Caco-2 (cell line): ENCODE data around the gene SLC22A23. TPM values are rescaled to one million over a fixed set of nuclear protein-coding genes. Genes with fewer than 3 reads are reported as not detected.
"Not testable (repeated sequence)": the region's sequence is repeated elsewhere in the genome, so short reads cannot be mapped to it uniquely, and the experiment has no call there.

Source experiments
- BruUV-seq: library from RNA; stranded (reverse); fragments of 400-500 nt; replicated peaks from 2 replicates; lab custom pipeline; 2021; lab: Mats Ljungman, UMichigan
- CTCF ChIA-PET: fragments of 300-600 bp; sonication (Branson Sonifier 250); formaldehyde crosslinking; loops from one replicate; lab custom pipeline; 2022; ENCODE audit warnings: antibody characterized with exemption; lab: Charles Lee
- POLR2A ChIA-PET: fragments of 300-600 bp; sonication (Branson Sonifier 250); formaldehyde crosslinking; loops from one replicate; lab custom pipeline; 2022; ENCODE audit warnings: antibody characterized with exemption; lab: Charles Lee
- DNase-seq, 2 experiments: peaks; one replicate each; pipeline versions ENCODE4 v3.0.0 to v3.0.0-alpha.2; 2020 to 2022
- H3K27me3 ChIP-seq: replicated peaks from 2 replicates; pipeline ENCODE4 v1.6.0; 2011; ENCODE audit warnings: low read length; ENCODE audit not compliant: control insufficient read depth, insufficient read depth
- H3K36me3 ChIP-seq: 2 replicates; pipeline ENCODE4 v1.5.1; 2011; ENCODE audit warnings: low read length; ENCODE audit not compliant: control insufficient read depth, insufficient read depth
- H3K4me1 ChIP-seq: fragments of 250-450 bp; sonication (Bioruptor Pico); 2 replicates; pipeline ENCODE4 v1.5.1; 2020; ENCODE audit warnings: mild to moderate bottlenecking
- H3K4me3 ChIP-seq: 2 replicates; pipeline ENCODE4 v1.5.1; 2011; ENCODE audit warnings: low read depth, mild to moderate bottlenecking, control low read depth, low read length
- H3K9me3 ChIP-seq: fragments of 250-450 bp; sonication (Bioruptor Pico); 2 replicates; pipeline ENCODE4 v1.5.1; 2020; ENCODE audit warnings: mild to moderate bottlenecking, moderate library complexity
- H3K27ac Mint-ChIP-seq: one replicate; pipeline ENCODE4 v1.8.0; 2022; ENCODE audit warnings: mixed read lengths; ENCODE audit not compliant: unreplicated experiment
- H3K27me3 Mint-ChIP-seq: one replicate; pipeline ENCODE4 v1.8.0; 2022; ENCODE audit warnings: mixed read lengths; ENCODE audit not compliant: insufficient read depth, unreplicated experiment
- H3K36me3 Mint-ChIP-seq: one replicate; pipeline ENCODE4 v1.8.0; 2022; ENCODE audit warnings: mild to moderate bottlenecking, mixed read lengths; ENCODE audit not compliant: insufficient read depth, unreplicated experiment
- H3K4me1 Mint-ChIP-seq: one replicate; pipeline ENCODE4 v1.8.0; 2022; ENCODE audit warnings: low read depth, mixed read lengths; ENCODE audit not compliant: unreplicated experiment
- H3K4me3 Mint-ChIP-seq: one replicate; pipeline ENCODE4 v1.8.0; 2022; ENCODE audit warnings: mild to moderate bottlenecking, moderate library complexity, mixed read lengths; ENCODE audit not compliant: unreplicated experiment
- H3K9me3 Mint-ChIP-seq: one replicate; pipeline ENCODE4 v1.8.0; 2022; ENCODE audit warnings: mixed read lengths; ENCODE audit not compliant: unreplicated experiment
- CTCF ChIP-seq, 2 experiments: fragments of 200-600 bp in 1 of 2; IDR thresholded peaks; 1 replicate in 1 of 2; 2 replicates in 1 of 2; pipeline versions ENCODE4 v1.5.1 to v1.8.0; 2011 to 2022; ENCODE audit warnings: antibody characterized with exemption in 1 of 2, control low read depth in 1 of 2, inconsistent platforms in 1 of 2, low read depth in 1 of 2, low read length in 1 of 2, mild to moderate bottlenecking in 1 of 2, moderate library complexity in 1 of 2; ENCODE audit not compliant: insufficient read depth in 1 of 2, severe bottlenecking in 1 of 2, unreplicated experiment in 1 of 2
- intact Hi-C: fragments of 100-400 bp; cut with micrococcal nuclease; formaldehyde crosslinking; loops from one replicate; pipeline ENCODE4 v1.10.0; 2022; ENCODE audit not compliant: unreplicated experiment
- total RNA-seq: library from RNA; stranded (reverse); gene quantifications from 2 replicates; pipeline ENCODE4 v1.2.3, GENCODE V29; 2022

SLC22A23 gene
- total RNA-seq, 1 experiment from 2014 or later = 45.5 TPM

DNA sequence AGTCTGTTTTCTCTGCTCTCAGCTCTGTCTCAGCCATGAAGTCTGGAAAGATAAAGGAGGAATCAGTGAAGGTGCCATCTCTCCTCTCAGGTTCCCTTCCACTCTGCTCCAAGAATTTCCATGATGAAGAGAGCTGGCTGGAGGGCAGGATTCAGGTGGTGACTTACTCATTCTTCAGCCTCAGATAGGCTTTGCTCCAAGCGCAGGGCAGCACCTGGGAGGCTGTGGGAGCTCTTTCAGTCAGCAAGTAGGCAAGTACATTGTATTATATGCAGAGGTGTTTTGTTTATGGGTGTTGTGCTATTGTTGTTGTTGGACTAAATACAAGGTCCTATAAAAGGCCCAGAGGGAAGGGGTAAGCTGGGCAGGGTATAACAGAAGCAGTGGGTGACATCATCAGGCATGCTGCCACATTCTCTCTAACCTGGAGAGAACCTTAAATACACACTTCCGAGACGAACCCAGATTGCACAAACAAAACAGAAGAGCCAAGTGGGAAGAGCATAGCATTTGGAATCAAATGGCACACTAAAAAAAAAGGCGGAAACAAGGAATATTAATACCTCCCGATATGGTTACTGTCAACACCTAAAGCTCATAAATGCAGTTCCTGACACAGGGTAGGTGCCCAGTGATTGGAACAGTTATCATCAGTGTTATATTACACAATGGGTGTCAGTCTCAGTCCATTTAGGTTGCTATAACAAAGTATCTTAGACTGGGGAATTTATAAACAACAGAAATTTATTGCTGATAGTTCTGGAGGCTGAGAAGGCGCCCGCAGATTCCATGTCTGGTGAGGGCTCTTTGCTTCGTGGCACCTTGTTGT lies 212.6 kb downstream of the SLC22A23 start:
- Mint-ChIP-seq H3K9me3 (no peaks in the 10 kb centered on the region), H3K4me1 (no peaks in the 10 kb centered on the region), H3K4me3 (no peak overlapping the region), H3K27me3 (no peaks in the 10 kb centered on the region), H3K27ac (no peak overlapping the region), H3K36me3 (peaks cover 11% of the 10 kb centered on the region)
- no TSS peak for BruUV-seq
- Histone ChIP-seq H3K4me1 (peaks cover 23% of the 10 kb centered on the region), H3K36me3 (no peaks in the 10 kb centered on the region), H3K9me3 (no peaks in the 10 kb centered on the region), H3K27me3 (no peaks in the 10 kb centered on the region), H3K4me3 (no peak overlapping the region)
- no peak for TF ChIP-seq CTCF (IDR thresholded peaks at IDR 0.05; ENCODE audit: insufficient read depth in 1 of 2, low read depth in 1 of 2, low read length in 1 of 2, severe bottlenecking in 1 of 2, unreplicated experiment in 1 of 2)
- no peak for DNase-seq
- intact Hi-C loops = no loop called here
- POLR2A ChIA-PET = no interaction called here
- CTCF ChIA-PET = no interaction called here

DNA sequence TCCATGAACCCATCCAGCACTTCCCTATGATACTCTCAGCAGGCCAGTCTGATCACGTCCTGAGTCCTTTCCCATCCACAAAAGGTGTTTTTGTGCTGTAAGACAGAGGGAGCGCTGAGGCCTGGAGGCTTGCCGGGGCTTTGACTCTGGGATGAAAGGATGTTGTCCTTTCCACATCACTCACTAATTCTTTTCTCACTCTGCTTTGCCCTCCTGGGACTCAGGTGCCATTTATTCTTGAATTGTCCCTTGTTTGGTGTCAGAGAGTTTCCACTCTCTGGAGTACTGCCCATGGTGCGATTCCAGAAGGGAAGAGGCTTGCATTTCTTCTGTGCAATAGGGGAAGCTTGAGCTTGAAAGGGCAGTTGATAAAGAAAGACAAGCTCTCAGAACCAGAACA lies 214.1 kb downstream of the SLC22A23 start:
- BruUV-seq = no TSS peak
- no peaks in the 10 kb centered on the region for H3K27me3 ChIP-seq
- Mint-ChIP-seq H3K4me1 (no peaks in the 10 kb centered on the region), H3K36me3 (peaks cover 11% of the 10 kb centered on the region), H3K27me3 (no peaks in the 10 kb centered on the region), H3K9me3 (no peaks in the 10 kb centered on the region), H3K4me3 (no peak overlapping the region), H3K27ac (no peak overlapping the region)
- TF ChIP-seq CTCF (IDR thresholded peaks at IDR 0.05; ENCODE audit: insufficient read depth in 1 of 2, low read depth in 1 of 2, low read length in 1 of 2, severe bottlenecking in 1 of 2, unreplicated experiment in 1 of 2) = no peak
- POLR2A ChIA-PET = no interaction called here
- no peak overlapping the region for H3K4me3 ChIP-seq
- DNase-seq = no peak
- no peaks in the 10 kb centered on the region for H3K36me3 ChIP-seq
- peaks cover 16% of the 10 kb centered on the region for H3K4me1 ChIP-seq
- intact Hi-C loops = no loop called here
- no peaks in the 10 kb centered on the region for H3K9me3 ChIP-seq
- CTCF ChIA-PET = interaction anchor here (1.2 kb wide), 1 partner anchor 9 kb away, joined by 3 read pairs; no protein-coding TSS in a partner anchor

DNA sequence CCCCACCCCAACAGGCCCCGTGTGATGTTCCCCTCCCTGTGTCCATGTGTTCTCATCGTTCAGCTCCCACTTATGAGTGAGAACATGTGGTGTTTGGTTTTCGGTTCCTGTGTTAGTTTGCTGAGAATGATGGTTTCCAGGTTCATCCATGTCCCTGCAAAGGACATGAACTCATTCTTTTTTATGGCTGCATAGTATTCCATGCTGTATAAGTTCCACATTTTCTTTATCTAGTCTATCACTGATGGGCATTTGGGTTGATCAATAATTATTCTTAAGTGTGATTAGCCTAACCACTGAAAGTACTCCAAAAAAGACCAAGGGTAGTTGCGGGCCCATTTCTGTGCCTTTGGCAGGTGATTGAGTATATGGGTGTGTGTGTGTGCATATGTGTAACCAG lies 215.1 kb downstream of the SLC22A23 start:
- H3K27me3 Mint-ChIP-seq, BruUV-seq, intact Hi-C loops, H3K27me3 ChIP-seq, H3K36me3 Mint-ChIP-seq, H3K4me3 ChIP-seq, DNase-seq, H3K9me3 Mint-ChIP-seq, POLR2A ChIA-PET, H3K9me3 ChIP-seq, H3K4me1 ChIP-seq, H3K27ac Mint-ChIP-seq, H3K36me3 ChIP-seq, H3K4me1 Mint-ChIP-seq, H3K4me3 Mint-ChIP-seq: not testable (repeated sequence)
- CTCF ChIA-PET = interaction anchor here (0.6 kb wide), 1 partner anchor 92 kb away, joined by 3 read pairs; no protein-coding TSS in a partner anchor
